Activated CD4-positive, alpha-beta T cell treated with anti-CD3 and anti-CD28 coated beads, Interleukin-10, Interleukin-2, amounts not matched to agents 100 ng/mL and 50 ng/mL, durations not matched to agents 16 hours and 8 hours (primary cell): Measurements from ENCODE around the gene CAMK2A.

ENCODE experiments used
- DNase-seq: peaks from one replicate; pipeline ENCODE4 v3.0.0-alpha.2; 2020

Gene CAMK2A

DNA sequence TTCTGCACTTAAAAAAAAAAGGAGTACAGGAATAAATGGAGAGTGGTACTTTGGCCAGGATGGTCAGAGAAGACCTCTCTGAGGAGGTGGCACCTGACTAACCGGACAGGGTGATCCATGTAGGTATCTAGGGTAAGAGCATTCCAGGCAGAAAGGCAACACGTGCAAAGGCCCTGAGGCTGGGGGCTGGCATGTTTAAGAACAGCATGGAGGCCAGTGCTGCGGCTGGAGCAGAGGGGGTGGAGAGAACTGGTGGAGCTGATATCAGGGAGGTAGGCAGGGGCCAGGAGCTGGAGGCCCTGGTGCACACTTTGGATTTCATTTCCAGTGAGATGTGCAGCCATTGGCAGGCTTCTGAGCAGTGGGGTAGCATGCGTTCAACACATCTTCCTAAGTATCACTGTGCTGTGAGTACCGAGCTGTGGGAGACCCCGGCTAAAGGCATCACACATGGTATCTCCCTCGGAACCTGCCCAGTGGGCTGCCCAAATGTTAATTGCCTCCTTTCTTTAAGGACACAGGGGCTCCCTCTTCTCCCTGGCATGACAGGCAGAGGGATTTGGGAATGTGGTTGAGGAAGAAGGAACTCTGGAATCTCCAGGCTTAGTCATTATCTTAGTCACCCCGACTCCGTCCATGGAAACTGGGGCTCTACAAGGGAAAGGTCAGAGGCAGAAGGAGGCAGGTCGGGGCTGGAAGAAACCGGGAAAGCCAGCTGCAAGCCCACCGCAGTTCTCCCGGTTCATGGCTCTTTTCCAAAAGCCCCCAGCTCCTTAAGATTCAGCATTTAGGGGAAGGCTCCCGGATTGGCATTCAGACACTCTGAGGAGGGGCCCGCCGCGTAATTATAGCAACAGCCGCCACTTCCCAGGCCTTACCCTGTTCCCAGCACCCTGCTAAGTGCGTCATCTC is 81.1 kb downstream of the CAMK2A start:
- no peak for DNase-seq

DNA sequence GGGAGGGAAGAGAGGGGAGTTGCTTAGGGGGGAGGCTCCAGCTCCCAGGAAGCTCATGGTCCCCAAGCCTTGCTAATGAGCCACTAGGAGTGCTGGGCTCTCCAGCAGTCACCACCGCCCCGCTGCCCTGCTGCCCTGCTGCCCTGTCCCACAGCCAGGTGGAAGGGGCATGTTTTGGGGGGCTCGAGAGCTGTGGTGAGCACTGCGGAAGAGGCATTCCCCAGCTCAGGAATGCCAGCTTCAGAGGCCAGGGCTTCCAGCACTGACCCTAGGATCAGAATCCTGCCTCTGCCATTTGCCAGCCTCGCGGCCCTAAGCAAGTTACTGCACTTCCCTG is 82.8 kb downstream of the CAMK2A start:
- DNase-seq: no peak

DNA sequence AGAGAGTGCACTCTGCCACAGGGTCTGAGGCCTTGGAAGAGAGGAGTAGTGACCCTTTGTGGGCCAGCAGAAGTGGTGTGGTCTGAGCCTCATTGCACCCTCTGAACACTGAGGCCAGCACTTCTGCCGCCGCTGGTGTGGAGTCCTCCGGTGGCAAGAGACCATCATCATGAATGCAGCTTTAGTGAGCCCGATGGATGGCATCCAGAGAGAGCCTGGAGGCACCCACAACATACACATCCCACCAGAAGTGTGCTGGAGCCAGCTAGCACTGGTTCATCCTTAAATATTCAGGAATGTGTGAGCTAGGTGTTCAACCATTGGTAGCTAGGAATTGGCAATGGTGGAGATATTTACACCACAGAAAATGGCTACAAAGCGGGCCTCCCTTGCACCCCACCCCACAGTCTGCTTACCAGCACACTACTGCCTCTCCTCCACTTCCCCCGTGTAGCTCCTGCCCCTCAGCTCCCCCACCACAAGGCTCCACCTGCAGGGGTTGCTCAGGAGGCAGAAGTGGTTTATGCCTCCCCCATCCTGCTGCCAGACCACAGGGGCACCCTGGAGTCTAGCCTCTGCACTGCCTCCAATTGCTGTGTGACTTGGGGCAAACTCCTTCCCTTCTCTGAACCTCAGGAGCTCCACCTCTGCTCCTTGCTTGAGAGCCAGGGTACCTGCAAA is 83.3 kb downstream of the CAMK2A start:
- no peak for DNase-seq

DNA sequence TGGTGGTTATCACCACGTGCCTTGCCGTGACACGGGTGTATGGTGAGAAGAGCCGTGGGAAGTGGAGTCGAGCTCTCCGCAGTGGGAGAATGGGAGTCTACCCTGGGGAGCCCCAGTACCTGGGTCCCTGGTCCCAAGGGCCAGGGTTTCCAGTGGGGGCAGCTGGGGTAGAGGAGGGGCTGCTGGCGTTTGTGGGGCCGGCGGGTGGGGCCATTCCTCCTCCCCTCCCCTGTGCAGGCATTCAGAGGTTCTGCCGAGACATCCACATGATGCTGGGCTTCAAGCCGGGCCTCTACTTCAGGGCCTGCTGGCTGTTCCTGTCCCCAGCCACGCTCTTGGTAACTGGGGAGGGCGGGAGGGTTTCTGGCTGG is 85.0 kb downstream of the CAMK2A start:
- no peak for DNase-seq

DNA sequence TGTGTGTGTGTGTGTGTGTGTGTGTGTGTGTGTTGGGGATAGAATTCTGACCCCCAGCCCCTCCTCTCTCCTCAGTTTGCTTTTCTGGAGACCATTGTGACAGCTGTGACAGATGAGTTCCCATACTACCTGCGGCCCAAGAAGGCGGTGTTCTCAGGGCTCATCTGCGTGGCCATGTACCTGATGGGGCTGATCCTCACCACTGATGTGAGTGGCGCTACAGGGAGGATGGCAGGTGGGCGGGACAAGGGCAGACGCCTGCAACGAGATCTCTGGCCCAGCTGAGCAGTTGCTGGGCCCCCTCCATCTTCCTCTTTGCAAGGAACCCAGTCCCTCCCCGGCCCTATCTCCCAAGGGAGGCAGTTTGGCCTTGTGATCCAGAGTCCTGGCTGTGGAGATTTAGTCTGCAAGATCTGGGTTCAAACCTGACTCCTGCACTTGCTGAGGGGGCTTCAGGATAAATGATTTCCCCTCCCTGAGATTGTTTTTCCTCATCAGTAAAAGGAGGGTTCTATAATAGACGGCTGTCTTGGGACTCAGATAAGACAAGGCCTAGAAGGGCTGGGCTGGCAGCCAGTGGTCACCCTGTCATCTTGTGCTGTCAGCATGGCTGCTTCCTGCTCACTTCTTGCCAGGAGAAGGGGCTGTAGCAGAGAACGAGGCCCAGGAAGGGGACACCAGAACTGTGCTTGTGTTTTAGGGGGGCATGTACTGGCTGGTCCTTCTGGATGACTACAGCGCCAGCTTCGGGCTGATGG is 85.6 kb downstream of the CAMK2A start:
- no peak for DNase-seq

DNA sequence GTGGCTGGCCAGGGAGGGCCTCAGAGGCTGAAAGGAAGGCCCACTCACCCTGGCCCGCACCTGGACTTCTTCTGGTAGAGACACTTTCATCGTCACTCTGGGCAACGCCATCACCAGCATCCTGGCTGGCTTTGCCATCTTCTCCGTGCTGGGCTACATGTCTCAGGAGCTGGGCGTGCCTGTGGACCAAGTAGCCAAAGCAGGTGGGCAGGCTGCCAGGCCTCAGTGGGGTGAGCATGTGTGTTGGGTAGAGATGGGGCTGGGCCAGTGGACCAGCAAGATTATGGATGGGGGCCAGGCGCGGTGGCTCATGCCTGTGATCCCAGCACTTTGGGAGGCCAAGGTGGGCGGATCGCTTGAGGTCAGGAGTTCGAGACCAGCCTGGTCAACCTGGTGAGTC is 87.1 kb downstream of the CAMK2A start:
- DNase-seq: no peak

DNA sequence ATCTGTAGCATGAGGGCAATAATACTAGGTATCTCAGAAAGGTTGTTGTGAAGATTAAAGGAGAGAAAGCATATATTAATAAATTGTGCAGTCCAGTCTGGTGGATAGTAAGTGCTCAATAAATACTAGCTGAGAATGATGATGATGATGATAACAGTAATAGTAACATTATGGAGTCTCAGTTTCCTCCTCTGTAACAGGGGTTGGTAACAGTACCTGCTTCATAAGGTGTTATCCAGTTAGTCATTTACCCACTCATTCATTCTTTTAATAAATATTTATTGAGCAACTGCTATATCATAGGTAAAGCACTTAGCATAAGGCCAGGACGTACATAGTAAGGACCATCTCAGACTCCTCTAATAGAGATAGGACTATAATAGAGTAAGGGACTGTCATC is 92.1 kb downstream of the CAMK2A start:
- no peak for DNase-seq

DNA sequence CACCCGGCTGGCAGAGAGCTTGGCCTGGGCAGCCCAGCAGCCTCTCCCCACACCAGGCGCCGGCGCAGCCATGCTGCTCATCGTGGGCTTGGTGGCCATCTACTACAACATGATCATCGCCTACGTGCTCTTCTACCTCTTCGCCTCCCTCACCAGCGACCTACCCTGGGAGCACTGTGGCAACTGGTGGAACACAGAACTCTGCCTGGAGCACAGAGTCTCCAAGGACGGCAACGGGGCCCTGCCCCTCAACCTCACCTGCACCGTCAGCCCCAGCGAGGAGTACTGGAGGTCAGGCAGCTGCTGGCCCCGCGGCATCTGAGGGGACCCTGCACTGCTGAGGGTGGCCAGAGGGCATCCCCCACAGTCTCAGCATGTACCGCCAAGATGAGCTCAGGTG is 92.6 kb downstream of the CAMK2A start:
- DNase-seq: no peak

DNA sequence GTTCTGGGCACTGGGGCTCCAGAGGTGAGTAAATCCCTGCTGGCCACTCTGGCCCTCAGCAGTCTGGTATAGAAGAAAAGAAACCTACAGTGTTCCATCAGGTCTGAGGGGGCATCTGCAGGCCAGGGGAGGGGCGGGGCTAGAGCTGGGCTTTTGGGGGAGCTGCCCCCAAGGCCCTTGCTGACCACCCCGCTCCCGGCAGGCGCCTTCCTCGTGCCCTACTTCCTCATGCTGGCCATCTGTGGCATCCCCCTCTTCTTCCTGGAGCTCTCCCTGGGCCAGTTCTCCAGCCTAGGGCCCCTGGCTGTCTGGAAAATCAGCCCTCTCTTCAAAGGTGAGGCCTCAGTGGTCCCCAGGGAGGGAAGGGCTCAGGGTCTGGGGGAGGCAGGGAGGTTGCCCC is 93.1 kb downstream of the CAMK2A start:
- DNase-seq: no peak

DNA sequence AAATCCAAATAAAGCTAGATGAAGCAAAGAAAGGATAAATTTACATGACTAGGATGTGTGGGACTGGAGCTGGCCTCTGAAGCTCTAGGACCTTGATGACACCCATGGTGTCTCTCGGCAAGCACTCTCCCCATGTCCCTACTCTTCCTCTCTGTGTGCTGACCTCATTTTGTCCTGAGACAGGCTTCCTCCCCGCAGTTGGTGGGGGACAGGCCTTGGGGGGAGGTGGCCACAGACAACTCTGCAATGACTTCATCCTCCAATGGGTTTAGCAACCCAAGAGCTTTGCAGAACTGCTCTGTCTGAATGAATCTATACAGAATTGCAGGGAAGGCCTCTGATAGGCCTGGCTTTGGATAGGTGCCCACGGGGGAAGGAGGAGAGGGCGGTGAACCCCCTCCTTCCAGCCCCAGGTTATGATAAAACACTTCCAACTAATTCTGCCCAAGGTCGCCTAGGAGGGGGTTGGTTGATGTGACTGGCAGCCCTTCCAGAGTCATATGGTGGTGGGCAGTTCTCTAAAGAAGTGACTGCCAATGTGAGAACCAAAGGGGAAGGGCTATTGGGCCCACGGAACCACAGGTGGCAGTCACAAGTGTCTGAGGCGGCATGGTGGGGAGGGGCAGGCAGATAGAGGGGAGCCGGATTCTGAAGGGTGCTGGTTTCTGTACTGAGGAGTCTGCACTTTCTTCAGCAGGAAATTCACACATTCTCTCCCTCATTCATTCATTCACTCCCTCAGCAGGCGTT is 93.7 kb downstream of the CAMK2A start:
- DNase-seq: no peak

DNA sequence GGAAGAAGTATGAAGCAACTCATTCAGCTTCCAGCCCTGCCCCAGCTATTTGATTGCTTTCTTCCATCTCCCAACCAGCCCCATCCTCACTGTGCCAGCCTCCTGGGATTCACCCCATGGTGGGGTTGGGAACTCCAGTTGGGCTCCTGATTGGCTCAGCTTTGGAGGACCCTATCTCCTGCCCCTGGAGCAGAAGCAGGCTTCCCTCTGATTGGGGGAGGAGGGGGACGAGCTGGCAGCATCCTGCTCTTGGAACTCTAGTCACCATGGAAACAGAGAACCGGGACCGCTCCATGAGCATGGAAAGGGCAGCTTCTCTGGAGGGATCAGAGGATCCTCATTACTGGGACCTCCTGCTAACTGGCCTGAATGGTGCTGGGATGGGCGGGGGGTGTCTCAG is 97.1 kb downstream of the CAMK2A start:
- no peak for DNase-seq

DNA sequence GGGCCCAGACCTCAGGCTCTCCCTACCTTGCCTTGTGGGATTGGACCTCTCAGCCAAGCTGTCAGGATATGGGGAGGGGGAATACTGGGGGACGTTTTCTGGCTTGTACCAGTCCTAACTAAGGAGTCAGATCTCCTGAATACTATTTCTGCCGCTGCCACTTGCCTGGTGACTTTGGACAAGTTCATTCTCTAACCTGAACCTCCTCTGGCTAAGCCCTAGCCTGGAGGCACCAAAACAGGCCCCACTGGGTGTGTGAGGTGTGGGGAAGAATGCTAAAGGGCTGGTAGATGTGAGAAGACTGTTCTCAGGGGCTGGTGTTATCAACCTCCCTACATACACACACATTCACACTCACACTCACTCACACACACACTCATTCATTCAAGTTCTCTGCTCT is 98.6 kb downstream of the CAMK2A start:
- no peak for DNase-seq

DNA sequence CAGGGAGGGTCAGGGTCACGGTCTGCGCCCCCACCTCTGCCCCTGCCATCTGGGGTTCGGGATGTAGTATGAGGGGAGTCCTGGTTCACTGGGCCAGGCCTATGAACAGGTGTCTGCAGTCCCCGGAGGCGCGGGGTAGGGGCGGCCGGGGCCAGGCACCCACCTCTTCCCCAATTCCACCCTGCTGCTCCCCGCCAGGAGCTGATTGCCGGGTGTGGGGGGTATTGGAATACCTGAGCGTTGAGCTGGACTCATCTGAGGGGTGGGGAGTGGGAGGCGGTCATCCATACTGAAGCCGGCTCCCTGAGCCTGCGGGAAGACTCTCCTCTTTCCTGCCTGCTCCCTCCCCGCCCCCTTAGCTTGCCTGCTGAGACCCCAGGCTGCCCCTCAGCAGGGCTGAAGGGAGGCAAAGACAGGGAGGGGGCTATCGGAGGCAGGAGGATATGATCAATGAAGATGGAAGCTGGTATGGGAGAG is 99.0 kb downstream of the CAMK2A start:
- no peak for DNase-seq

DNA sequence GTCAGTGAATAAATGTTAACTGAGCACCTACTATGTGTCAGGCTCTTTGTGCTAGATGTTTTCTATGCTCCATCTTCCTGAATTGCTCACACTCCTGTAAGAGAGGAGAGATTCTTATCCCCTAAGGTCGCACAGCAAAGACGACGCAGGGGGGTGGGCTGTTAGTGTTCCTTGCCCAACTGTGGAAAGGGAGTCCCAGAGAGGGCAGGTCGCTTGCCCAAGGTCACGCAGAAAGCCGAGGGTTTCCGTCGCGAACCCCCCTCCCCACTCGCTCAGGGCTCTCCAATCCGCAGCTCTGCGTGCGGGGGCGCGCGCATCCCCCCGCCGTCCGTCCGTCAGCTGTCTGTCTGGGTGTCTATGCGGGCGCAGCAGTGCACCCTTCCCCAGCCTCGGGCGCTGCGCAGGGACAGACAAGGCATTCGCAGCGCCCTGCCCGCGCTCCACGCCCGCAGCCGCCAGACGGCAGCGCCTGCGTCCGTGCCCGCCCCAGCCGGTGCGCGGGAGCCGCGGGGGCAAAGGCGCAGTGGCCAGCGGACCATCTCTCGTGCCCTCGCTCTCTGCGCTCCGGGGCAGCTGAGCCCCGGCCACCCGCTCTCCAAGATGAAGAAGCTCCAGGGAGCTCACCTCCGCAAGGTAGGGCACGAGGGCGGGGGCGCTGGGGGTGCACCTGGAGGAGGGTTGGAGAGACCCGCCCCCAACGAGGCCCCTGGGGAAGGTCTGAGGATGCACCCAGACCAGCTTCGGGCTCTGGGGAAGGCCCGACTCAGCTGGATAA is 99.7 kb downstream of the CAMK2A start, which contains the start of gene SLC6A7:
Gene SLC6A7 (plus strand): TSS at position 335 of the 775 bp plus-strand sequence. CDS start 266 bp downstream, at position 601.
- DNase-seq: no peak

DNA sequence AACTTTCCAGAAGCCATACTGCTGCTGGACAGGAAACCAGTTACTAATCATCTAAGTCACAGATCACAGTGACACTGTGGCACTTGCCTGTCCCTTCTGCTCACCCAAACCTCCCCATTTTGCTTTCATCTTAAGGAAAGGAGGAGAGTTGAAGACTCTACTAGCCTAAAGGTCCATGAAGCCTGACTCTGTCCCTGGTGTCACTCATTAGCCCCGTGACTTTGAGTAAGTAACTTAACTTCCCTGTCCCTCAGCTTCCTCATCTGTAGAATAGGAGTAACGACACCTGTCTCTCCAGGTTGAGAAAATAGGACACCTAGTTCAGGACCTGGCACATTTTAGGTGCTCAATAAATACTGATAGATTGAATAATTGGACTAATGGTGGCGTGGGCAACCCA is 100.2 kb downstream of the CAMK2A start:
- DNase-seq: no peak

DNA sequence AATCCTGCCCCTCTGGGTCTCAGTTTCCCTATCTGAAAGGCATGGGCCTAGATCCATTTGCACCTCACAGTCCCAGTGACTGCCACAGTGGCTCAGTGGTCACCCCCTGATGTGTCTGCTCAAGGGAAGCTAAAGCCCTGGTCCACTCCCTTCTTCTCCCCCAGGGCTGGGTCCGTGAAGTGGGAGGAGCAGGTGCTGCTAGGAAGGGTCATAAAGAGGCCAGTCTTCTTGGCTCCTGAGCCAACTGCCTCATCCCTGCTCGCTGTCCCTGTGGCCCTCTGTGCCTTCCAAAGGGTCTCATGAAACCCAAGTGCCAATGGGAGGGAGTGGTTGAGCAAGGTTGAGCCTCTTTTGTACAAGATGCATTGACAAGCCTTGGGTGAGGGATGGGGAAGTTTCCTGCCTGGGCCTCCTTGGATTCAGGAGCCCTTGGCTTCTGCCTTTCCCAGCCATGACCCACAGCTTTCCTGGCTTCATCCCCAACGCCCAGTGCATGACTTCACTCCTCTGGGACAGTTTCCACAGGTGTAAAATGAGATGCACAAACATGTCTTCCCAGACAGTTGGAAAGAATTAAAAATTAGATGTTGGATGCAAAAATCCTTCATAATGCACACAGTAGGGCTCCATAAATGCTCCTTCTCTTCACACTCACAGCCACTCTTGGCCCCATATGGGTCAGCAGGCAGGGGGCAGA is 101.3 kb downstream of the CAMK2A start:
- DNase-seq: no peak

DNA sequence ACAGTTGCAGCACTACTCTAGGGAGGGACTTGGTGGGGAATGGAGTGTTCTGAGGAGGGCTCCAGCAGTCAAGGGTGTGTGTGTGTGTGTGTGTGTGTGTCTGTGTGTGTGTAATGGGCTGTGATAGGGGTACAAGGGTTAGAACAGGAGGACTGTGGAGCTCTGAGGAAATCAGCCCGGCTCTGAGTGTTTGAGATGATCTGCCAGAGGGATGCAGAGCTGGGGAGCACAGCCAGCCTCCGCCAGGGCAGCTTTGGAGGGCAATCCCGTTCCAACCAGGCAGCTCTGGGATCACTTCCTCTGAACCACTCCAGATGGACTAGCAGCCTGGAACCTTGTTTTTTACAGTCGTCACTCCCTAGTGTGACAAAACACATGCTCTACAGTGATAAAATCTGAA is 102.7 kb downstream of the CAMK2A start:
- DNase-seq: no peak

DNA sequence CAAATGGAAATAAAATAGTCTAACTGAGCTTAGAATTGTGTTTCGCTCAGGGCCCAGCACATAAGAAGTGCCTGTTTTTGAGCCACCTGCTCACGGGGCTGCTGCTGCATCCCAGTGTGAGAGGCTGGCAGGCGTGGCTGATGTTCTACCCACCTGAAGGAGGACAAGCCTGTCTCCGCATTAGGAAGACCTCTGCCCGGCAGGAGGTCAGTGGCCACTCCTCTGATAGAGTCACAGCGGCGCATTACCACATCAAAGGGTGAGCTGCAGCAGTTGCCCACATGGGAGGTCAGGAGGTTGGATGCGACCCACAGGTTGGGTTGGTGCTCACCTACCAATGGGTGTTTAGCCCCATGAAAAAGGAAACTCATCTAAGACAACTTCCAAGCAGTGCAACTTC is 103.4 kb downstream of the CAMK2A start:
- DNase-seq: no peak

DNA sequence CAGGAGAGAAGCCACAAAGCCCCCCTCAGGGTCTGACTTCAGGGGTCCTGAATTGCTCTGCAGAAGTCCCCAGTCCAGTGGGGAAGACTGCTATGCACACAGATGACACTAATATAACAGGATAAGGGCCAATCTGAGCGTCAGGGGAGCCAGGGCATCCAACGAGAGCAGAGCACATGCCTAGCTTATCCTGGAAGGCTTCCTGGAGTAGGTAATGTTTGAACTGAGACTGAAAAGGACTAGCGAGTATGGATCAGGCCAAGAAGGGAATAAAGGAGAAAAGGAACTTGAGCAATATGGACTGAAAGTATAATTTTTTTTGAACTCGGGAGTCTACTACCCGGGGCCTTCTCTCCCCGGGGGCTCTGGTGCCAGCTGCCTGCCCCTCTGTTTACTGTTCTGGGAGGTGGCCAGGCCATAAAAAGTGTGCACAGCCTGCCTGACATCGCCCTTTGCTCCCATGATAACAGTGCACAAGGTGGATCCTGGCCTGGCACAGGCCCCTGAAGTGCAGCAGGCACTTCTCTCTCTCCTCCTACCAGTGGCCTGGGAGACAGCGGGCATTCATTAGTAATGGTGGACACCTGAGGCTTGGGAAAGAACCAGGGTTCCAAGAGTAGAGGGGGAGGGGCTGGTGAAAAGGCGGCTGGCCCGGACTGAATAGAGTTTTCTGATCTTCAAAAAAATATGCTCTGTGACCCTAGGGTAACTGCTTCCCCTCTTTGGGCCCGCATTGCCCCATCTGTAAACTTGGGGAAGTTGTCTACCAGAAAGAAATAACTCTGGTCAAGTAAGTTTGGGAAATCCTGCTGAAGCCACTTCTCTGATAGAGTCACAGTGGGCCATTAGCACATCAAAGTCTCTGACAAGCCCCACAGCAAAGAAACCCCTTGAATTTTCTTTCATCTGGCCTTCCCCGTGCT is 104.3 kb downstream of the CAMK2A start:
- no peak for DNase-seq

DNA sequence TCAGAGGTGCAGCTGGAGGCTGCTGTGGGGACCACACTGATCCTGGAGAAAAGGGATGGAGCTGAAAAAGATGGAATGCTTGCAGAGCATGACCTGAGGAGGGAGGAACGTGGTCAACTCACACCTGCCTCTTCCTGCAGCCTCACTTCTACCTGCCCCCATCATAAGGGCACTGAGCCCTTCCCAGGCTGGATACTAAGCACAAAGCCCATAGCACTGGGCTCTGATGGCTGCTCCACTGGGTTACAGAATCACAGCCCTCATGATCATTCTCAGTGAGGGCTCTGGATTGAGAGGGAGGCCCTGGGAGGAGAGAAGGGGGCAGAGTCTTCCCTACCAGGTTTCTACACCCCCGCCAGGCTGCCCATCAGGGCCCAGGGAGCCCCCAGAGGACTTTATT is 105.6 kb downstream of the CAMK2A start:
- DNase-seq: no peak
